Measurements from ENCODE around the gene FZD2.

FZD2 gene

GRCh38 chr17:44607836-44608690 lies 50.8 kb downstream of the FZD2 start:
- DNase-seq (ENCODE audit: low read depth), result no peak

- no peak for DNase-seq (ENCODE audit: low read depth)
Measured at GRCh38 chr17:44608727-44609435, 51.6 kb downstream of the FZD2 start.

- DNase-seq (ENCODE audit: low read depth), result no peak
Measured at GRCh38 chr17:44610331-44610730, 53.0 kb downstream of the FZD2 start.
